Natural killer cell (primary cell): ENCODE data around the gene OR4S1. TPM values are rescaled to one million over a fixed set of nuclear protein-coding genes. Genes with fewer than 3 reads are reported as not detected.

Source experiments
- ATAC-seq, 3 donors: fragments of 150-1000 bp in 2 of 3; fragments of 200-7000 bp in 1 of 3; cut with Tn5 transposase; 1 replicate in 1 of 3; 2 replicates in 2 of 3; pipeline ENCODE4 v1.10.0; 2021; ENCODE audit warnings: mild to moderate bottlenecking in 2 of 3, moderate library complexity in 2 of 3
- DNase-seq, 2 donors: peaks; one replicate each; pipeline versions ENCODE4 v3.0.0 to v3.0.0-alpha.2; 2013 to 2021; ENCODE audit warnings: mixed read lengths in 1 of 2
- H3K27ac ChIP-seq: one replicate; pipeline ENCODE4 v1.5.1; 2013; ENCODE audit warnings: mild to moderate bottlenecking, low read length
- H3K27me3 ChIP-seq: one replicate; pipeline ENCODE4 v1.6.1; 2013; ENCODE audit warnings: low read length; ENCODE audit not compliant: control insufficient read depth, insufficient read depth
- H3K36me3 ChIP-seq: one replicate; pipeline ENCODE4 v1.6.1; 2013; ENCODE audit warnings: low read length; ENCODE audit not compliant: control insufficient read depth, insufficient read depth
- H3K4me1 ChIP-seq: one replicate; pipeline ENCODE4 v1.6.1; 2013; ENCODE audit warnings: low read length; ENCODE audit not compliant: control insufficient read depth, insufficient read depth
- H3K4me3 ChIP-seq: one replicate; pipeline ENCODE4 v1.5.1; 2013; ENCODE audit warnings: low read length
- H3K9me3 ChIP-seq: one replicate; pipeline ENCODE4 v1.6.1; 2013; ENCODE audit warnings: low read length; ENCODE audit not compliant: control insufficient read depth, insufficient read depth
- H3K27ac Mint-ChIP-seq, 2 donors: one replicate each; pipeline ENCODE4 v1.8.0; 2022; ENCODE audit warnings: mild to moderate bottlenecking in 2 of 2, mixed read lengths in 2 of 2, moderate library complexity in 1 of 2
- H3K27me3 Mint-ChIP-seq, 2 donors: one replicate each; pipeline ENCODE4 v1.8.0; 2022; ENCODE audit warnings: low read depth in 2 of 2, mixed read lengths in 2 of 2
- H3K36me3 Mint-ChIP-seq: one replicate; pipeline ENCODE4 v1.8.0; 2022; ENCODE audit warnings: mixed read lengths
- H3K4me1 Mint-ChIP-seq, 2 donors: one replicate each; pipeline ENCODE4 v1.8.0; 2022; ENCODE audit warnings: mixed read lengths in 2 of 2
- H3K4me3 Mint-ChIP-seq: one replicate; pipeline ENCODE4 v1.8.0; 2022; ENCODE audit warnings: mild to moderate bottlenecking, moderate library complexity, mixed read lengths
- H3K9me3 Mint-ChIP-seq, 2 donors: one replicate each; pipeline ENCODE4 v1.8.0; 2022; ENCODE audit warnings: mixed read lengths in 2 of 2
- CTCF ChIP-seq: fragments of 200-600 bp; IDR thresholded peaks from one replicate; pipeline ENCODE4 v1.8.0; 2022; ENCODE audit warnings: antibody characterized with exemption
- WGBS: methylation state at CpG from one replicate; pipeline ENCODE4 v1.1.7; 2013; ENCODE audit warnings: missing lambda C conversion rate; ENCODE audit not compliant: insufficient coverage; 5-methylcytosine and 5-hydroxymethylcytosine counted together
- intact Hi-C: fragments of 100-400 bp; cut with micrococcal nuclease; formaldehyde crosslinking; loops from one replicate; pipeline ENCODE4 v1.14.2; 2022
- total RNA-seq, 4 donors: library from RNA; stranded (reverse); fragments of 120-200 nt in 1 of 4; gene quantifications; one replicate each; pipeline versions ENCODE4 v1.2.3 to v1.2.4, GENCODE V29; 2013 to 2022

Gene OR4S1
- total RNA-seq, 3 donors from 2014 or later (not counting 1 experiment from before 2014, with no cell fraction given) = not detected

- Mint-ChIP-seq H3K9me3 (peaks cover 10% of the 10 kb centered on the region in 2 donors), H3K36me3 (no peaks in the 10 kb centered on the region), H3K4me1 (no peaks in the 10 kb centered on the region), H3K27me3 (no peaks in the 10 kb centered on the region), H3K4me3 (no peak overlapping the region), H3K27ac (no peak overlapping the region)
- intact Hi-C loops = no loop called here
- TF ChIP-seq CTCF = no peak
- Histone ChIP-seq H3K4me3 (no peak overlapping the region), H3K4me1 (no peaks in the 10 kb centered on the region), H3K27ac (no peak overlapping the region), H3K9me3 (peaks cover 3% of the 10 kb centered on the region), H3K27me3 (no peaks in the 10 kb centered on the region), H3K36me3 (no peaks in the 10 kb centered on the region)
- WGBS = 100% methylated on average over 1 of the region's 1 CpG
- ATAC-seq (no peak), DNase-seq (no peak)
Measured at GRCh38 chr11:48354677-48355076, 48.7 kb downstream of the OR4S1 start.

Other genes with a start within 250 kb of the OR4S1 start
- gene OR4B1, start 89.4 kb upstream of the OR4S1 start, total RNA-seq = not detected
- gene OR4X2, start 61.1 kb upstream of the OR4S1 start, total RNA-seq = not detected
- gene OR4X1, start 42.4 kb upstream of the OR4S1 start, total RNA-seq = not detected
- not detected for gene OR4C3, start 18.7 kb downstream of the OR4S1 start, total RNA-seq
- gene OR4C5, start 60.2 kb downstream of the OR4S1 start, total RNA-seq = not detected
- gene OR4A47, start 182.6 kb downstream of the OR4S1 start, total RNA-seq = not detected